ENCODE data around the gene CDH8.
"Not testable (repeated sequence)": the region's sequence is repeated elsewhere in the genome, so short reads cannot be mapped to it uniquely, and the experiment has no call there.

Gene CDH8

DNA sequence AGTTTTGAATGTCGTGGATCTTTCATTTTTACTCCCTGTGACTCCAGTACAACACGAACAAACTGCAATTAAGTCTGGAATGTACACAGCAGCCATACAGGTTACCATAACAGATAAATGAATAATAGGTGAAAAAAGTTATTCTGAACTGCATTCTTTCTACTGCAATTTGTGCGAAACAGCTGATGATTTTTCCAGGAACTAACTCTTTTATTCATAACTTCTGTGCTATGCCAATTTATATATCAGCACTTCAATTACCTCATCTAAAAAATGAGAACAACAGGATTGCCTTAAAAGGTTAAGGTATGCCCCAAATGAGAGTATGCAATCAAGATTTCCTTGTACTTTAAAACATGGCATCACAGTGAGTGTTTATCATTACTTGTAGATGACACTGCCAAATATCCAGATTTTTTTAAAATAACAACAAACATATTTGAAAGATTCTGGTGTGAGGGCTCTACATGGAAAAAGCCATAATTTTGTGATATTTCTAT, 238.9 kb downstream of the CDH8 start:
- Histone ChIP-seq H3K4me1 (ENCODE audit: insufficient read depth, low read length) (no peaks in the 10 kb centered on the region), H4K20me1 (ENCODE audit: insufficient read depth, low read length) (no peaks in the 10 kb centered on the region), H3K9ac (ENCODE audit: low read depth, low read length) (no peak overlapping the region), H3K36me3 (ENCODE audit: insufficient read depth, low read length) (no peaks in the 10 kb centered on the region), H3K79me2 (ENCODE audit: insufficient read depth, low read length) (no peaks in the 10 kb centered on the region), H3K4me2 (ENCODE audit: insufficient read depth, low read length) (no peak overlapping the region), H3K27me3 (ENCODE audit: insufficient read depth, low read length, poor library complexity) (no peaks in the 10 kb centered on the region), H3K27ac (ENCODE audit: low read length) (no peak overlapping the region), H3K9me3 (ENCODE audit: insufficient read depth, low read length, severe bottlenecking) (no peaks in the 10 kb centered on the region), H2AFZ (ENCODE audit: low read depth, low read length) (no peak overlapping the region), H3K4me3 (ENCODE audit: low read depth in 1 of 2, low read length in 2 of 2) (no peak overlapping the region)
- TF ChIP-seq EZH2 (IDR thresholded peaks at IDR 0.05; ENCODE audit: borderline replicate concordance, low read depth, low read length, severe bottlenecking) = no peak
- TF ChIP-seq, protein P1, sequence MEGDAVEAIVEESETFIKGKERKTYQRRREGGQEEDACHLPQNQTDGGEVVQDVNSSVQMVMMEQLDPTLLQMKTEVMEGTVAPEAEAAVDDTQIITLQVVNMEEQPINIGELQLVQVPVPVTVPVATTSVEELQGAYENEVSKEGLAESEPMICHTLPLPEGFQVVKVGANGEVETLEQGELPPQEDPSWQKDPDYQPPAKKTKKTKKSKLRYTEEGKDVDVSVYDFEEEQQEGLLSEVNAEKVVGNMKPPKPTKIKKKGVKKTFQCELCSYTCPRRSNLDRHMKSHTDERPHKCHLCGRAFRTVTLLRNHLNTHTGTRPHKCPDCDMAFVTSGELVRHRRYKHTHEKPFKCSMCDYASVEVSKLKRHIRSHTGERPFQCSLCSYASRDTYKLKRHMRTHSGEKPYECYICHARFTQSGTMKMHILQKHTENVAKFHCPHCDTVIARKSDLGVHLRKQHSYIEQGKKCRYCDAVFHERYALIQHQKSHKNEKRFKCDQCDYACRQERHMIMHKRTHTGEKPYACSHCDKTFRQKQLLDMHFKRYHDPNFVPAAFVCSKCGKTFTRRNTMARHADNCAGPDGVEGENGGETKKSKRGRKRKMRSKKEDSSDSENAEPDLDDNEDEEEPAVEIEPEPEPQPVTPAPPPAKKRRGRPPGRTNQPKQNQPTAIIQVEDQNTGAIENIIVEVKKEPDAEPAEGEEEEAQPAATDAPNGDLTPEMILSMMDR (IDR thresholded peaks at IDR 0.05; ENCODE audit: borderline replicate concordance, extremely low read depth, low read length, poor library complexity, severe bottlenecking) = no peak
- DNase-seq (no peak), ATAC-seq (ENCODE audit: insufficient read depth, low read depth) (no peak)

DNA sequence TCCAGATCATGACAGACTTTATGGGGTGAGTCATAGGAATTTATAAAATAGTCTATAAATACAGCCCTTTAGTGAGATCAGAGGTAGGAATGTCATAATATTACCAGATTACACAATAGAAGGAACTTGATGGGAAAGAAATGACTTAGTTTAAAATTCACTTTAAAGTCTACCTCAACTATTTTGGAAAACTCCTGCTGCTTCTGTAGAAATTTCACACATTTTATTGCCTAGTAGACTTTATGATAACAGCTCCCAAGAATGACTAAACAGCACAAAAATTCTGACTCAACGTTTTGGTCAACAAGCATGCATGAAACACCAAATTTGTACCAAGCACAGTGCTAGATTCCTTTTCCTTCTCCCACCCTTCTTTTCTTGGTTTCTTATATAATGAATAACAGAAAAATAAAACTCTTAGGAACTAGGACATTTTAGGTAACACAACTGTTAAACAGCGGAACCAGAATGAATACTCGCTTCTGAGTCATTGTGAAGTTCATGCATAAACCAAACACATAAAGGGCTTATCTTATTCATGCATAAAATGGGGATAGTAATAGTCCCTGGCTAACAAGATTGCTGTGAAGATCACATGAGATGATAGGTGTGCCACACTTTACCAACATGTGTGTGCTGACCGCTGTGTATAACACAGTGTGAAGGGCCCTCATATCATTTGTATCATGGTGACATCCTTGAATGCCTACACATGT, 243.9 kb downstream of the CDH8 start:
- TF ChIP-seq EZH2 (IDR thresholded peaks at IDR 0.05; ENCODE audit: borderline replicate concordance, low read depth, low read length, severe bottlenecking) = no peak
- TF ChIP-seq, protein P1 (IDR thresholded peaks at IDR 0.05; ENCODE audit: borderline replicate concordance, extremely low read depth, low read length, poor library complexity, severe bottlenecking) = no peak
- no peak overlapping the region for H3K4me2 ChIP-seq (ENCODE audit: insufficient read depth, low read length)

DNA sequence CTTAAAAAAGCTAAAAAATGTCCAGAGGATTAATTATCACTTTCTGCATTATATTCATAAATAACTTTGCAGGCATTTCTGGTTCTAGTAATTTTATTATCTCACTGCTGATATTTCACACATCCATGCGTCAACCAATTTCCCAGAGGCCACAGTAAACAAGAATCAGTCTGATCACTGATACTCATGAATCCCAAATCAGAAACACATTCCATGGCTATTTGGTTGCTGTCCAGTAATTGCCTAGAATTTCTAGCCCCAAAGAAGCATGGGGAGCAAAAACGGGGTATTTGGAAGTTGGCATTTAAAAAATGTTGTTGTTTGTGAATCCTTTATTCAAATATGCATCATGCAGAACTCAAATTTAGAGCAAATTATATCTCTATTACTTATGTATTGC, 244.8 kb downstream of the CDH8 start:
- Histone ChIP-seq H3K4me3 (ENCODE audit: low read depth in 1 of 2, low read length in 2 of 2) (no peak overlapping the region), H2AFZ (ENCODE audit: low read depth, low read length) (no peak overlapping the region), H4K20me1 (ENCODE audit: insufficient read depth, low read length) (no peaks in the 10 kb centered on the region), H3K9me3 (ENCODE audit: insufficient read depth, low read length, severe bottlenecking) (no peaks in the 10 kb centered on the region), H3K4me2 (ENCODE audit: insufficient read depth, low read length) (no peak overlapping the region), H3K27ac (ENCODE audit: low read length) (no peak overlapping the region), H3K36me3 (ENCODE audit: insufficient read depth, low read length) (no peaks in the 10 kb centered on the region), H3K79me2 (ENCODE audit: insufficient read depth, low read length) (no peaks in the 10 kb centered on the region), H3K9ac (ENCODE audit: low read depth, low read length) (no peak overlapping the region), H3K4me1 (ENCODE audit: insufficient read depth, low read length) (no peaks in the 10 kb centered on the region), H3K27me3 (ENCODE audit: insufficient read depth, low read length, poor library complexity) (no peaks in the 10 kb centered on the region)
- no peak for ATAC-seq (ENCODE audit: insufficient read depth, low read depth)
- TF ChIP-seq, protein P1 (IDR thresholded peaks at IDR 0.05; ENCODE audit: borderline replicate concordance, extremely low read depth, low read length, poor library complexity, severe bottlenecking) = no peak
- no peak for TF ChIP-seq EZH2 (IDR thresholded peaks at IDR 0.05; ENCODE audit: borderline replicate concordance, low read depth, low read length, severe bottlenecking)
- no peak for DNase-seq

More for the DNA sequence above, 243.9 kb downstream of the CDH8 start:
- H4K20me1 ChIP-seq (ENCODE audit: insufficient read depth, low read length) = no peaks in the 10 kb centered on the region
- no peak overlapping the region for H3K27ac ChIP-seq (ENCODE audit: low read length)
- no peaks in the 10 kb centered on the region for H3K4me1 ChIP-seq (ENCODE audit: insufficient read depth, low read length)
- DNase-seq (no peak), ATAC-seq (ENCODE audit: insufficient read depth, low read depth) (no peak)
- no peak overlapping the region for H2AFZ ChIP-seq (ENCODE audit: low read depth, low read length)
- no peaks in the 10 kb centered on the region for H3K27me3 ChIP-seq (ENCODE audit: insufficient read depth, low read length, poor library complexity)
- no peak overlapping the region for H3K4me3 ChIP-seq (ENCODE audit: low read depth in 1 of 2, low read length in 2 of 2)
- H3K9me3 ChIP-seq (ENCODE audit: insufficient read depth, low read length, severe bottlenecking) = no peaks in the 10 kb centered on the region
- no peaks in the 10 kb centered on the region for H3K36me3 ChIP-seq (ENCODE audit: insufficient read depth, low read length)
- no peak overlapping the region for H3K9ac ChIP-seq (ENCODE audit: low read depth, low read length)
- no peaks in the 10 kb centered on the region for H3K79me2 ChIP-seq (ENCODE audit: insufficient read depth, low read length)

DNA sequence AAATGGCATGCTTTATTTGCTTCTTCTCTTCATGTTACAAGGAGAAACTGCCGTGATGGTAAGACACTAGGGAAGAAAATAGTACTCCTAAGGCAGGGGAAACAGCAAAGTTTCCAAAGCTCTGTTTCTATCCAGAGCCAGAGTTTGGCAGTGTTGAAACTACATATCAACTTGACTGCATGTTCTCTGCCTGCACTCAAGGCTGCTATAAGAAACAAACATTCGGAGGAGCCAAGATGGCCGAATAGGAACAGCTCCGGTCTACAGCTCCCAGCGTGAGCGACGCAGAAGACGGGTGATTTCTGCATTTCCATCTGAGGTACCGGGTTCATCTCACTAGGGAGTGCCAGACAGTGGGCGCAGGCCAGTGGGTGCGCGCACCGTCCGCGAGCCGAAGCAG, 254.4 kb downstream of the CDH8 start:
- H3K27ac ChIP-seq (ENCODE audit: low read length); H3K4me2 ChIP-seq (ENCODE audit: insufficient read depth, low read length); H3K79me2 ChIP-seq (ENCODE audit: insufficient read depth, low read length); H2AFZ ChIP-seq (ENCODE audit: low read depth, low read length); H3K4me3 ChIP-seq (ENCODE audit: low read depth in 1 of 2, low read length in 2 of 2); H3K9me3 ChIP-seq (ENCODE audit: insufficient read depth, low read length, severe bottlenecking); H3K9ac ChIP-seq (ENCODE audit: low read depth, low read length); H3K4me1 ChIP-seq (ENCODE audit: insufficient read depth, low read length); H3K27me3 ChIP-seq (ENCODE audit: insufficient read depth, low read length, poor library complexity); H3K36me3 ChIP-seq (ENCODE audit: insufficient read depth, low read length); ATAC-seq (ENCODE audit: insufficient read depth, low read depth); DNase-seq; H4K20me1 ChIP-seq (ENCODE audit: insufficient read depth, low read length): not testable (repeated sequence)

Measured in DND-41 (cell line).